ENCODE data around the gene S100A11. TPM values are rescaled to one million over a fixed set of nuclear protein-coding genes. Genes with fewer than 3 reads are reported as not detected.

Gene S100A11
- total and polyA plus RNA-seq, 10 donors = 243 to 669 (median 449) TPM

DNA sequence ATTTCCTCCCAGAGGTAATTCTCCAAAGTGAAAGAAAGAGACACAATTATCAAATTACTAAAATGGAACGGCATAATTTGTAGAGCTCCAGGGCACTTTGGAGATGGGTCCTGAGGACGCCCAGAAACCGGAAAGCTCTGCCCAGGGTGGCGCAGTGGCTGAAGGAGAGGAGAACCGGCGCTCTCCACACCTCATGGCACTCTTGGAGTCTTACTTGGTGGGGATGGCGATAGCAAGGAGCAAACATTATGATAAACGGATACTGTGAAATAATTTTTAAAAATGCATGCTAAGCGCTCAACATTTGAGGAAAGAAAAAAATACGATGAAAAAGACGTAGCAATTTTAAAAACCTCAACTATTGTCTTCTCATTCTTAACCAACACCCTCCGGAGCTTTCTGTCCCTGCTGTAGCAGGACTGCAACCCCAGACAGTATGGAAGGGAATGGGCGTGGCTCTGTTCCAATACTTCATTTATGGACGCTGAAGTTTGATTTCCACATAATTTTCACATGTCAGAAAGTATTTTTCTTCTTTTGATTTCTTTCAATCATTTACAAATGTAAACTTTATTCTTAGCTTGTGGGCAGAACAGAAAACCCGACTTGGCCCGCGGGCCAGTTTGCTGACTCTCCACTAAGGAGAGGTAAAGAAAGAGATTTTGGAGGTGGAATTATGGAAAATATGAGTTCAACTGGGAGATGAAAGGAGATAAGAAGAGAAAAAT, 1.1 kb downstream of the S100A11 start:
- Histone ChIP-seq H3K36me3 (peaks cover 3 to 36% (median 29%) of the 10 kb centered on the region in 6 donors), H3K4me1 (peaks cover 15 to 86% (median 59%) of the 10 kb centered on the region in 6 donors), H3K27ac (peak overlapping the region; percentile 74 to 96 (median 94)), H3K27me3 (replicated peaks in 1 of 7) (no peaks in the 10 kb centered on the region), H3K4me3 (peak overlapping the region; percentile 47 to 73 (median 64)), H3K9me3 (no peaks in the 10 kb centered on the region)
- no peak for DNase-seq
- TF ChIP-seq POLR2A (IDR thresholded peaks at IDR 0.05) (no peak), POLR2AphosphoS5 (IDR thresholded peaks at IDR 0.05) (no peak)
- TF ChIP-seq, protein P1, sequence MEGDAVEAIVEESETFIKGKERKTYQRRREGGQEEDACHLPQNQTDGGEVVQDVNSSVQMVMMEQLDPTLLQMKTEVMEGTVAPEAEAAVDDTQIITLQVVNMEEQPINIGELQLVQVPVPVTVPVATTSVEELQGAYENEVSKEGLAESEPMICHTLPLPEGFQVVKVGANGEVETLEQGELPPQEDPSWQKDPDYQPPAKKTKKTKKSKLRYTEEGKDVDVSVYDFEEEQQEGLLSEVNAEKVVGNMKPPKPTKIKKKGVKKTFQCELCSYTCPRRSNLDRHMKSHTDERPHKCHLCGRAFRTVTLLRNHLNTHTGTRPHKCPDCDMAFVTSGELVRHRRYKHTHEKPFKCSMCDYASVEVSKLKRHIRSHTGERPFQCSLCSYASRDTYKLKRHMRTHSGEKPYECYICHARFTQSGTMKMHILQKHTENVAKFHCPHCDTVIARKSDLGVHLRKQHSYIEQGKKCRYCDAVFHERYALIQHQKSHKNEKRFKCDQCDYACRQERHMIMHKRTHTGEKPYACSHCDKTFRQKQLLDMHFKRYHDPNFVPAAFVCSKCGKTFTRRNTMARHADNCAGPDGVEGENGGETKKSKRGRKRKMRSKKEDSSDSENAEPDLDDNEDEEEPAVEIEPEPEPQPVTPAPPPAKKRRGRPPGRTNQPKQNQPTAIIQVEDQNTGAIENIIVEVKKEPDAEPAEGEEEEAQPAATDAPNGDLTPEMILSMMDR (IDR thresholded peaks at IDR 0.05 in 8 of 11, conservative IDR thresholded peaks at IDR 0.05 in 3 of 11) = no peak
- intact Hi-C loops (cut with DNase I; ENCODE audit: low total_unique reads) = no loop called here
- WGBS, 5 donors = 26 to 31% (median 28%) methylated on average over 17 of the region's 17 CpGs

DNA sequence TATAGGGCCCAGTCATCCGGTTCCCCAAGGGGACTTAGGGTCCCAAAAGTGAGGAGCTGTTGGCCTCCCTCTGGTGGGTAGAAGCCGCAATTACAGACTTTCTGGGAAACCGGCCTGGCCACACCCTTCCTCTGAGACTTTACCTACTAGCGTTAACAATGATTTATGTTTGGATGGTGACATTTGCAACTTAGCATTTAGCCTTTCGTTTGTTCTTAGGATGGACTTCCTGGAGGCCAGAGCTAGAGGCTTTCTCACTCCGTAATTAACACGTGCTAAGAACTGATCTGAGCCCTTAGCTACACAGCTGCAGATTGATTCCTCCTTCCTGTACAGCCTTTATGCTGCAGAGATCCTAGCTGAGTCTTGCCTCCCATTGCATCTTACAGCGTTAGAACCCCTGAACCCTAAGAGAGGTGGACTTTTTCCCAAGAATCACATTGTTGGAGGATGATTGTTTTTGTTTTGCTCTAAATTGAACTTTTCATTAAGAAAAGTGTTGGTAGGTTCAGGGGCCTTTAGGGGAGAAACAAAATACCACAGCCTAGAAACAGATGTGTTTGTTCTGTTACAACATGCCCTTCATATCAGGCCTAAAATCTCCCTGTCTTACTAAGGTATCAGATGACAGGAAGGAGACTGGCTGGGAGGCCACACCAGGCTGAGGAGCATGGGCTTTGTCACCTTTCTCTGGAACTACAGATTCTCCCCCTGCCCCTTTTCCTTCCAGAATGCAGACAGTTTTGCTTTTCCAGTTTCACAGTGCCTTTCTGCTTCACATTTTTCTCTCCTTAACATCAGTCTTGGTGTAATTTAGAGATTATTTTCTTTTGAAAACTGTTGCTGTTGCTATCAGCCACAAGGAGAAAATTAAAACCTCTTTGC, 1.9 kb downstream of the S100A11 start:
- peaks cover 3 to 44% (median 33%) of the 10 kb centered on the region in 6 donors for H3K36me3 ChIP-seq
- 0 to 5% (median 4%) methylated on average over 8 of the region's 8 CpGs for WGBS, 5 donors
- peak overlapping the region; percentile 47 to 73 (median 64) for H3K4me3 ChIP-seq
- H3K27ac ChIP-seq = peak overlapping the region; percentile 43 to 96 (median 94)
- peaks cover 15 to 90% (median 64%) of the 10 kb centered on the region in 6 donors for H3K4me1 ChIP-seq
- DNase-seq = no peak
- TF ChIP-seq POLR2AphosphoS5 (IDR thresholded peaks at IDR 0.05) (peak in 1 of 3 donors; percentile 21), POLR2A (IDR thresholded peaks at IDR 0.05) (no peak)
- TF ChIP-seq, protein P1 (IDR thresholded peaks at IDR 0.05 in 8 of 11, conservative IDR thresholded peaks at IDR 0.05 in 3 of 11) = peak; percentile 54 to 84 (median 76)
- H3K27me3 ChIP-seq (replicated peaks in 1 of 7) = no peaks in the 10 kb centered on the region
- intact Hi-C loops (cut with DNase I; ENCODE audit: low total_unique reads) = no loop called here
- H3K9me3 ChIP-seq = no peaks in the 10 kb centered on the region

DNA sequence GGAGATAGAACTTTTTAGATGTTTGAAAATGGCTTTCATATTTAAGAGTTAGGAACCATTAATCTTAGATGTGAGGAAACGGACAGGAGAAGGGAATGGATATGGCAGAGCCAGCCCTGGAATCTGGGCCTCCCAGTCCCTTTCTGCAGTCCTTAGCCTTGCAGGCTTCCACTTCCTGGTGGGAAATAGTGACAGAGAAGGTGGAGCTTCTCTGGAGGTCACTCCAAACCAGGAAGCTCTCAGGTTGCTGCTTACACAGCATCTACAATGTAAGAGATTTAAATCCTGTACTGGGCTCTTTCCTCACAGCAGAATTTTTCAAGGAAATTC, 2.5 kb downstream of the S100A11 start:
- intact Hi-C loops (cut with DNase I; ENCODE audit: low total_unique reads) = no loop called here
- H3K36me3 ChIP-seq = peaks cover 3 to 45% (median 33%) of the 10 kb centered on the region in 6 donors
- peak overlapping the region; percentile 43 to 96 (median 94) for H3K27ac ChIP-seq
- TF ChIP-seq POLR2A (IDR thresholded peaks at IDR 0.05) = no peak
- peak in 1 of 3 donors; percentile 42 for TF ChIP-seq POLR2AphosphoS5 (IDR thresholded peaks at IDR 0.05)
- peak overlapping the region in 7 of 8 donors; percentile 47 to 73 (median 64) for H3K4me3 ChIP-seq
- H3K4me1 ChIP-seq = peaks cover 15 to 93% (median 64%) of the 10 kb centered on the region in 6 donors
- no peaks in the 10 kb centered on the region for H3K27me3 ChIP-seq (replicated peaks in 1 of 7)
- WGBS, 5 donors = 45 to 85% (median 62%) methylated on average over 1 of the region's 1 CpG
- no peaks in the 10 kb centered on the region for H3K9me3 ChIP-seq
- DNase-seq = no peak

DNA sequence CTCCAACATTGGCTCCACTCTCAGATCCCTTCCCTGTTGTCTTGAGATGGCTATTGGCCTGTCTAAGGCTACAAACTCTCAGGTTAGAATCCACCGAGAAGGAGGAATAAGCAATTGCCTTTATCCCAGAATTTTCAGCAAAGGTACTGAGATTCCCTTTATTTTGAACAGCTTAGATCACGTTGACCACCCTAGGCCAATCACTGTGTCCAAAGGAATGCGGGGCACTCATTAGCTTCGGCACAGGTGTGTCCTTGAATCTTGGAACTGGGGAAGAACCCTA, 6.9 kb downstream of the S100A11 start:
- intact Hi-C loops (cut with DNase I; ENCODE audit: low total_unique reads) = no loop called here
- Histone ChIP-seq H3K27me3 (replicated peaks in 1 of 7) (no peaks in the 10 kb centered on the region), H3K9me3 (no peaks in the 10 kb centered on the region), H3K4me3 (no peak overlapping the region), H3K36me3 (peaks cover 3 to 45% (median 33%) of the 10 kb centered on the region in 6 donors), H3K4me1 (peaks cover 7 to 54% (median 32%) of the 10 kb centered on the region in 6 donors), H3K27ac (peak overlapping the region in 2 of 8 donors; percentile 33 to 46)
- TF ChIP-seq POLR2A (IDR thresholded peaks at IDR 0.05) (no peak), POLR2AphosphoS5 (IDR thresholded peaks at IDR 0.05) (no peak)
- TF ChIP-seq, protein P1 (IDR thresholded peaks at IDR 0.05 in 8 of 11, conservative IDR thresholded peaks at IDR 0.05 in 3 of 11) = no peak
- DNase-seq = no peak
- 87 to 95% (median 92%) methylated on average over 4 of the region's 4 CpGs for WGBS, 5 donors
